Neural cell (in vitro differentiated cells): ENCODE data around the gene CDH5. TPM values are rescaled to one million over a fixed set of nuclear protein-coding genes. Genes with fewer than 3 reads are reported as not detected.

ENCODE experiments used
- H2AFZ ChIP-seq: fragments of 200-600, 300-800 bp; sonication (generic), shearing (Covaris generic); 2 replicates; pipeline ENCODE4 v1.6.0; 2014; ENCODE audit warnings: low read depth, mild to moderate bottlenecking, antibody characterized with exemption, low read length, moderate library complexity
- H3F3A ChIP-seq: fragments of 200-600 bp; shearing (Covaris generic); 2 replicates; pipeline ENCODE4 v1.6.1; 2016; ENCODE audit warnings: mild to moderate bottlenecking, moderate library complexity, mixed read lengths, antibody characterized with exemption, low read length; ENCODE audit not compliant: insufficient read depth, poor library complexity, severe bottlenecking
- H3K27ac ChIP-seq: fragments of 200-600, 300-800 bp; sonication (generic), shearing (Covaris generic); 2 replicates; pipeline ENCODE4 v1.5.1; 2014; ENCODE audit warnings: mild to moderate bottlenecking, low read length, moderate library complexity
- H3K27me3 ChIP-seq: fragments of 300-800, 200-600 bp; sonication (generic), shearing (Covaris generic); 2 replicates; pipeline ENCODE4 v1.6.0; 2014; ENCODE audit warnings: mild to moderate bottlenecking, low read depth, low read length, moderate library complexity; ENCODE audit not compliant: insufficient read depth
- H3K36me3 ChIP-seq: fragments of 300-800, 200-600 bp; sonication (generic), shearing (Covaris generic); 2 replicates; pipeline ENCODE4 v1.5.1; 2014; ENCODE audit warnings: mild to moderate bottlenecking, antibody characterized with exemption, low read length, moderate library complexity; ENCODE audit not compliant: insufficient read depth
- H3K4me2 ChIP-seq: fragments of 300-800, 200-600 bp; sonication (generic), shearing (Covaris generic); 2 replicates; pipeline ENCODE4 v1.6.0; 2014; ENCODE audit warnings: mild to moderate bottlenecking, low read length
- H3K4me3 ChIP-seq: fragments of 300-800, 200-600 bp; sonication (generic), shearing (Covaris generic); 2 replicates; pipeline ENCODE4 v1.5.1; 2014; ENCODE audit warnings: mild to moderate bottlenecking, low read length, moderate library complexity
- H3K79me2 ChIP-seq: fragments of 200-600 bp; shearing (Covaris generic); replicated peaks from 2 replicates; pipeline ENCODE4 v1.6.0; 2014; ENCODE audit warnings: mild to moderate bottlenecking, low read length, moderate library complexity; ENCODE audit not compliant: insufficient read depth
- H3K9ac ChIP-seq: fragments of 300-800, 200-600 bp; sonication (generic), shearing (Covaris generic); 2 replicates; pipeline ENCODE4 v1.6.1; 2016; ENCODE audit warnings: mild to moderate bottlenecking, low read length, mixed read lengths
- H3K9me2 ChIP-seq: fragments of 200-600 bp; shearing (Covaris generic); 2 replicates; pipeline ENCODE4 v1.6.1; 2016; ENCODE audit warnings: mild to moderate bottlenecking, low read length, mixed read lengths; ENCODE audit not compliant: insufficient read depth
- H3K9me3 ChIP-seq: fragments of 200-600, 300-800 bp; sonication (generic), shearing (Covaris generic); 2 replicates; pipeline ENCODE4 v1.6.1; 2016; ENCODE audit warnings: mild to moderate bottlenecking, mixed run types, low read length, moderate library complexity, mixed read lengths
- H4K20me1 ChIP-seq: fragments of 200-600 bp; shearing (Covaris generic); 2 replicates; pipeline ENCODE4 v1.6.1; 2016; ENCODE audit warnings: mild to moderate bottlenecking, mixed run types; ENCODE audit not compliant: insufficient read depth
- CTCF ChIP-seq: fragments of 450-650 bp; IDR thresholded peaks from 2 replicates; pipeline ENCODE4 v1.5.1; 2014; ENCODE audit warnings: antibody characterized with exemption, mild to moderate bottlenecking, moderate library complexity; ENCODE audit not compliant: poor library complexity, severe bottlenecking
- EP300 ChIP-seq: fragments of 450-650 bp; conservative IDR thresholded peaks from 2 replicates; pipeline ENCODE4 v1.6.1; 2014; ENCODE audit warnings: antibody characterized with exemption, mild to moderate bottlenecking, moderate library complexity; ENCODE audit not compliant: poor library complexity, severe bottlenecking
- EZH2 ChIP-seq: fragments of 200-600, 300-800 bp; shearing (Covaris generic), sonication (generic); IDR thresholded peaks from 2 replicates; pipeline ENCODE4 v1.6.1; 2014; ENCODE audit warnings: antibody characterized with exemption, low read length, borderline replicate concordance, mild to moderate bottlenecking; ENCODE audit not compliant: insufficient read depth, poor library complexity, severe bottlenecking
- MXI1 ChIP-seq: fragments of 450-650 bp; conservative IDR thresholded peaks from 2 replicates; pipeline ENCODE4 v1.6.1; 2014; ENCODE audit warnings: antibody characterized with exemption, mild to moderate bottlenecking; ENCODE audit not compliant: poor library complexity, severe bottlenecking
- POLR2AphosphoS5 ChIP-seq: IDR thresholded peaks from 2 replicates; pipeline ENCODE4 v1.6.1; 2012
- RAD21 ChIP-seq: fragments of 450-650 bp; conservative IDR thresholded peaks from 2 replicates; pipeline ENCODE4 v1.6.1; 2014; ENCODE audit warnings: antibody characterized with exemption, mild to moderate bottlenecking, moderate library complexity
- REST ChIP-seq: IDR thresholded peaks from 2 replicates; pipeline ENCODE4 v1.6.1; 2012; ENCODE audit warnings: borderline replicate concordance
- SMC3 ChIP-seq: fragments of 450-650 bp; conservative IDR thresholded peaks from 2 replicates; pipeline ENCODE4 v1.6.1; 2014; ENCODE audit warnings: antibody characterized with exemption, mild to moderate bottlenecking, moderate library complexity; ENCODE audit not compliant: poor library complexity
- TAF1 ChIP-seq: IDR thresholded peaks from 2 replicates; pipeline ENCODE4 v1.6.1; 2012; ENCODE audit warnings: low read depth
- polyA plus RNA-seq: library from polyadenylated mRNA; depleted of rRNA; stranded (reverse); fragments of >200 nt; gene quantifications from 2 replicates; pipeline ENCODE4 v1.2.3, GENCODE V29; 2014

The CDH5 gene
- polyA plus RNA-seq, 1 donor from 2014 or later = not detected

DNA sequence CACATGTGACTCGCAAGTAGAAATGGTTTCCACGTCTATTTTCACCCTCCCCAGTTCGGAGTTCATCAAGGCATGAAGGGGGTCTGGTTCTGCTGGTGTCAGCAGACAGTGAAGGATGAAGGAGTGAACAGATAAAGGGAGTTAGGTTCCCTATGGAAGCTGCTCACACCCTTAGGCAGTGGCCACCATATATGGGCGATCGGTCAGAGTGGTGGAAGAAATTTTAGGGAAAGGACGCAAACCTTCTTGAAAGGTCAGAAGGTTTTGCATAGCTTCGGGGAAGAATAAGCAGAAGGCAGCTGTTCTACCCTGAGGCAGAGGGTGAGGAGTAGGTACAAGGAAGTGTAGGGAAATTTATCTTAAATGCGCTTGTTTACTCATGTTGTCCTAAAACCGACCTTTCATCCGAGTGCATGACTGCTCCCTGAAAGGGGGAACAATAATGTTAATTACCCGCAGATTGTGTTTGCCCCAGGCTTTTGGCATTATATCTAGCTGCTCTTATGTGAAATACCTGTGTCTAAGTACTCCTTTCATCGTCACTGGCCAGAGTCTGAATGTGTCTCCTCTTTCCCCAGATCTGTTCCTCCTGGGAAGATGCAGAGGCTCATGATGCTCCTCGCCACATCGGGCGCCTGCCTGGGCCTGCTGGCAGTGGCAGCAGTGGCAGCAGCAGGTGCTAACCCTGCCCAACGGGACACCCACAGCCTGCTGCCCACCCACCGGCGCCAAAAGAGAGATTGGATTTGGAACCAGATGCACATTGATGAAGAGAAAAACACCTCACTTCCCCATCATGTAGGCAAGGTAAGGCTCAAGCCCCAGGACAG, 12.5 kb downstream of the CDH5 start:
- Histone ChIP-seq H3K79me2 (no peaks in the 10 kb centered on the region), H3K9ac (no peak overlapping the region), H3K27me3 (no peaks in the 10 kb centered on the region), H3K9me2 (no peaks in the 10 kb centered on the region), H4K20me1 (no peaks in the 10 kb centered on the region), H3K9me3 (no peaks in the 10 kb centered on the region), H3K4me3 (no peak overlapping the region), H2AFZ (no peak overlapping the region), H3K36me3 (no peaks in the 10 kb centered on the region), H3F3A (no peaks in the 10 kb centered on the region), H3K27ac (no peak overlapping the region), H3K4me2 (no peak overlapping the region)
- no peak for TF ChIP-seq POLR2AphosphoS5
- TF ChIP-seq CTCF = no peak
- no peak for TF ChIP-seq REST
- TF ChIP-seq TAF1 = no peak
- TF ChIP-seq SMC3 = no peak
- TF ChIP-seq EZH2 = no peak
- TF ChIP-seq MXI1 = no peak
- no peak for TF ChIP-seq EP300
- no peak for TF ChIP-seq RAD21

GRCh38 chr16:66379571-66379941, 13.1 kb downstream of the CDH5 start:
- Histone ChIP-seq H3K79me2 (no peaks in the 10 kb centered on the region), H4K20me1 (no peaks in the 10 kb centered on the region), H3F3A (no peaks in the 10 kb centered on the region), H3K9me3 (no peaks in the 10 kb centered on the region), H3K9me2 (no peaks in the 10 kb centered on the region), H3K9ac (no peak overlapping the region), H3K4me2 (no peak overlapping the region), H3K27ac (no peak overlapping the region), H3K27me3 (no peaks in the 10 kb centered on the region), H2AFZ (no peak overlapping the region), H3K4me3 (no peak overlapping the region), H3K36me3 (no peaks in the 10 kb centered on the region)
- TF ChIP-seq EP300 = no peak
- no peak for TF ChIP-seq TAF1
- TF ChIP-seq SMC3 = no peak
- no peak for TF ChIP-seq POLR2AphosphoS5
- no peak for TF ChIP-seq REST
- no peak for TF ChIP-seq EZH2
- TF ChIP-seq MXI1 = no peak
- no peak for TF ChIP-seq RAD21
- TF ChIP-seq CTCF = no peak
